COLO668 (cell line): ENCODE measurements around the gene STARD13.

Experiments
- DNase-seq: peaks from one replicate; lab custom pipeline; 2025; ENCODE audit not compliant: unreplicated experiment; lab: John Stamatoyannopoulos, UW

STARD13 gene

DNA sequence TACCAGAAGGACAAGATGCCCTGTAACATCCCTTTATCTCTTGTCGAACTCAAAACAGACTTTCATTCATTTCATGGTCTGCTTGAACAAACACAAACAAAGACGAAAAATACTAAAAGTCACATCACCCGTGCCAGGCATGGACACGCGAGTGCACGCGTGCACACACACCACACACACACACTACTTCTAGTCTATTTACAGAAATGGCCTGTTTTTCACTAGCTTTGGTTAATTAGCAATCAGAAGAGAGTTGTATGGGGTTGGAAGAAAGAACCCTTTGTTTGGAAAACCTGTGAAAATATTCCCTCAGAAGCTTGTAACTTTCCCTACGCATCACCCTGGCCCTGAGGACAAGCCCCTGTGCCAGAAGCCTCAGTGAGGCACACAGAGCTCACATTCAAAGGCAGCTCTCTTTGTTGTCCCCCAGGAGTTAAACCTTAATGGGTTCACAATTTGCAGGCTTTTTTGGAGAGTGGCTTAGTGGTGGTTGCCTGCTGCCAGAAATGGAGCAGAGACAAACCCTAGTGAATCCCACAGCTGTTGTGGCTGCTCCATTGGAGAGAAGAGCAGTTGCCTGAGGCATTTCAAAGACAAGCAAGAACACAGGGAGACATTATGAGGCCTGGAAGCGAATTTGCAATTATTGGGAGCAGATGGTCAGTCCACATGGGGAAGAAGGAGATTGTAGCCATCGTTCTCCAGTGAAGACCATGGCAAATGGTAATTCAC lies 55.9 kb downstream of the STARD13 start:
- DNase-seq = no peak

GRCh38 chr13:33228648-33229445 lies 56.7 kb downstream of the STARD13 start:
- DNase-seq = no peak

DNA sequence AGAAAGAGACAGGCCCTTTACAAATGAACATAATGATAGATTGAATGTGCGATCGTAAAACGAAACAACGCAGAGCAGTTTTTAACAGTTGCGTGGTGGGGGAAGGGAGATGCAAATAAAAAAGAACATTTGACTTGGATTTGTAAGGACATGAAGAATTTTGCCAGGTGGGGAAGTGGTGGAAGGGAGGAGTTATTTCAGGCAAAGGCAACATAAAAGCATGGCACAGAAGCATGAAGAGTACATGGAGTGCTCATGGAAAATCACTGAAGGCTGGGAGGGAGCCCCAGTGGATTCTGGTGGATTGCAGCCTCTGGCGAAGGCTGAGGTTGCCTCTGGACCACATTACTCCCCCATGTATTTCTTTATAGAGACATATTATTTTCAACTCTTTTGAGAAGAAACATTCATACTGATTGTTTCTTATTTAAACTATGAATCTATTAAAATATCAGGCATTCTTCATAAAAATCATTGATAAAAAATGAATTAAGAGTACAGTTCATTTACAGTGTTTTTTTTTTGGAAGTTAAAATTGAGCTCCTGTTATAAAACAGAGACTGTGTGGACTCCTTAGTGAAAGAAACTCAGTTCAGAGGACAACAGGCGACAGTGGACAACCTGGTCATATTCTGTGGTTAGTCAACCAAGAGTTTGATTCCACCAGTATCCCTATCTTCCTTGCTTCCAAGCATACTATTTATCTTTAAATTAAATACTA lies 57.5 kb downstream of the STARD13 start:
- no peak for DNase-seq

DNA sequence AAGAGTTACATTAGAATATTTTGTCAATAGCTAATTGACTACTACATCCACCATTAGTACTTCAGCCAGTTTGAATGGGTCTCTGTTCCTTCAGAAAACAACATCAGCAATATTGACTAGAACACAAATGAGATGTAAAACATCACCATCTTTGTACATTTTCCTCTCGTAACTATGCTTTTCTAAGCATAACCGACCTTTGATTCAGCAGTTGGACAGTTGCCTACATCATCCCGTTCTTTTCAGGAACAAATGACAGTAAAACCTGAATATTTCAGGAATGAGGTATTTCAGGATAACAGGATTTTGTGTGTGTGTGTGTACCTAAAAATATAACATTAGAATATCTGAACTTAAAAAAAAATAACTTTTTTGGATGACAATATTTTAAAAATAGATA lies 60.9 kb downstream of the STARD13 start:
- DNase-seq = no peak

DNA sequence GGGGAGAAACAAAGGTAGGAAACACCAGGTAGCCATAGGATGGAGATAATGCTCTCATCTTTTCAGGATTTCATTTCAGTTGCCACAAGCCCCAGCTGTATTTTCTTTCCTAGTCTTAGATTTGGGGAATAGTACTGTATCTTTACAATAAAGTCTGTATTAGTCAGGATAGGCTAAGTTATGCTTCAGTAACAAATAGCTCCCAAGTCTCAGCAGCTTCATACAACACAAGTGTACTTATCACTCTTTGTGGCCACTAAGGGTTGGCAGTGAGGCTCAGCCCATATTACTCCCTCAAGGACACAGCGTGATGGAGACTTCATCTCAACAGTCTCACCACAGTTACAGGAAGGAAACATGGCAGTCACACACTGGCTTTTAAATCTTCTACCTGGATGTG lies 61.4 kb downstream of the STARD13 start:
- DNase-seq = no peak

DNA sequence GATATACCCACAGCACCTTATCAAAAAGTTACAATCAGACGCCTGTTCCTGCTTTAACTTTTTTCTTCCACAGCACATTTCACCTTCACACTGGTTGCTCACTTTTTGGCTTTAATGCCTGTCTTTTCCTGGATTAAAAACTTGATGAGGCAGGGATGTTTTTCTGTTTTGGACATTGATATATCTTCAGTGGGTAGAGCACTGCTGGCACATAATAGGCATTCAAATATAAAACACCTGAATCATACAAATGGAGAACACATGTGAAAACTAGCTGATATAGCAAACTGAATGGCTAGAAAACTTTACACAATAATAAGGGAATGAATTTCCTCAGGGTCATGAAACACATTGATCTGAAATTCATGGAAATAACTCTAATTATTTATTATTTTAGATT lies 65.6 kb downstream of the STARD13 start:
- no peak for DNase-seq

DNA sequence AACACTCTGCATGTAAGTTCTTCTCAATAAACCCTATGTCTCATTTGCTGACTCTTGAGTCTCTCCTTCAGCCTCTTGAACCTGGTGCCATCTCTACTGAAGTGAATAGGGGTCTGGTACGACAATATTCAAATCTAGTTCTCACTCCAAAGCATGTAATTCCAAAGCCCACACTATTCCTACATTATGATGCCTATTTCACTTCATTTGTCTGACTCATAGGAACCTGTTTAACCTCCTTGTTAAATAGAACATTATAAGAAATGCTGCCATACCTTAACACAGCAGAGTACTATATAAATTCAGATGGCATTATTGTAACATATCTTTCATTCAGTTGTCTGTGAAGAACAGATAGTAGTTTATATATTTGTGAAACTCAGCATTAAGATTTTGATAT lies 67.1 kb downstream of the STARD13 start:
- no peak for DNase-seq

DNA sequence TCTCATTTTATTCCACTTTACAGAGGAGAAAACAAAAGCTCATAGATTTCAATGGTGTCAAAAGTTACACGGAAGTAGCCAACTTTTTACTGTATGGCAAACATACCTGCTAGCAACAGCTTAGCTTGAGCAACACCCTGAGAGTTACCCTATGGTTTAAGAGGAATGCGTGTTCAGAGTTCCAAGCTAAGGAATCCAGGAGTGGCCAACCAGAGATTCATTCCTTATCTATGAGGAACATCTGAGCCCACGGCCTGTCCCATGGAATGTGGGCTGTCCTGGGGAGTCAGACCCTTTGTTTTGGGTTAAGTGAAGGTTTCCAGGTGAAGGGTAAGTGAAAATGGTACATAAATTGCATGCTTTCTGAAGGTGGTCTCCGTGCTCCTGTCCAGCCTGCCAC lies 67.5 kb downstream of the STARD13 start:
- no peak for DNase-seq

- DNase-seq = no peak
Measured at GRCh38 chr13:33217256-33217655, 68.3 kb downstream of the STARD13 start.

GRCh38 chr13:33213797-33214196 lies 71.8 kb downstream of the STARD13 start:
- DNase-seq = no peak

DNA sequence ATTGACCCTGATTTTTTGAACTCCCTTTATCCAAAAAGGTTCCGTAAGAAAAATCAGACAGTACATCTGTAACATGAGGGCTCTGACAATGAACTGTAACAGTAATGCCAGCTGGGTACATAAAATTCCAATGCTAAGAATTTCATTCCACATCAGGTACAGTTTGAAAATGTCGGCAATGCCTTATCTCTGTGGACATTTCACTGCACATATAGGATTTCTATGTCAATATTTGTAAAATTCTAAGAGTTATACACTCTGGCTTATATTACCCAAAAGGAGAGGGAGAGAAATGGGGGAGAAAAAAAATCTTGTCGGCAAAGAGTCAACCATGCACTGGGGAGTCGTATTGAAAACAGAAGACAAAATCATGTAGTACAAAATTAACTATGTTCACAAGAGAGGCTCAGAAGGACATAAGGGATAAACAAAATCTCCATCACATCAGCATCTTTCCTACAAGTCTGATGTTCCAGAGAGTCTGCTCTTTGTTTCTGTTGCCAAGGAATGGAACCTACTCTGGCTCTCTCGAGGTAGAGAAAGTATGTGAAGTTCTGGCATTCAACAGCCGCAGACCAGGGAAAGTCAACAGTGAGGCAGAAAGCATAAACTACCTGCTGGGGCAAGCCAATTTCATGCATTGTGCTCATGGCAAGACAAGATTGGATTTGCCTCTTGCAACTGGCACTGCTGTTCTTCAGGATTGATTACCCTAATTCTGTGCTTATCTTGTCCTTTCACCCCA lies 72.4 kb downstream of the STARD13 start:
- no peak for DNase-seq

GRCh38 chr13:33212396-33212795 lies 73.2 kb downstream of the STARD13 start:
- no peak for DNase-seq

DNA sequence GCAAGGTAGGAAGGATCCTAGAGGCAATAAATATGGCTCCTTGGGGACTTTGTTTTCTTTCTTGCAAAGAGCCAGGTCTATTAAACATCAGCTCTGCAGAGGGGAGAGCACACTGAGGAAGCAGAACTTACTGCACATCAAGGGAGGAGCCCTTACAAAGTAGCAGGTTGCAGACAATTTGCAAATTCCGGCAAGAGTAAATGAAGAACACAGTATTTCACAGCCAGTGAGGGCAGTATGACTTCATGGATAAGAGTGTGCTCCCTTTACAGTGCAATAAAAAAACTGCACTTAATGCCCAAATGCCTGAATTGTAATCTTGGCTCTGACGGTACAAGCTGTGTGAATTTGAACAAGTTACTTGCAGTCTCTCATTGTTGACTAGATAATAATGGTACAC lies 75.5 kb downstream of the STARD13 start:
- no peak for DNase-seq

GRCh38 chr13:33208290-33209220 lies 77.0 kb downstream of the STARD13 start:
- no peak for DNase-seq

- DNase-seq = no peak
Measured at GRCh38 chr13:33207615-33207961, 78.0 kb downstream of the STARD13 start.

DNA sequence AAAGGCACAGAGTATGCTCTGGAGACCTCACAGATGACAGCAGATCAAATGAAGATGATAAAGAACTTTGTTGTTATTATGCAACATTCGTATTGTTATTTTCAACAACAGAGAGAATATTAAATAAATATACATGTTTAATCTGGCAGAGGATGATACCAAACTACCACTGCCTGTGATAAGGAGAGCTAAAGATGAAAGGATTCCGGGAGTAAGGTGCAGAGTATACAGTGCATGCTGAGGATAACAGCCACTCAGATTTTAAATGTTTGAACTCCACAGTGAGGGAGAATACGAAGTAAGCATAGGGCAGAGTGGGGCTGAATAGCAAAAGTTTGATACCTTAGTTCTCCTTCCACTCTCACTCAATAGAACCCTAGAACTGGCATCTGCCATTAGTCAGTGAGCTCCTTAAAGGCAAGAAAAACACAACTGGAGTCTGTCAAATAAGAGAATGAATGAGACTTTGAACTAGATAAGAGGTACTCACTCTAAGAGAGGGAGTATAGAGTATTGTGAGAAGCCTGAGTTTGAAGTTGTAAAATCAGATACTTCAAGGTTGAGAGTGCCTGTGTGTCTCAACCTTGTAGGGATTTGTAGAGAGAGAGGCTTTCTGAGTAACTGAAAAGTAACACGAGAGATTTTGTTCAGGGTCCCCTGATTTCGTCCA lies 78.5 kb downstream of the STARD13 start:
- DNase-seq = no peak

DNA sequence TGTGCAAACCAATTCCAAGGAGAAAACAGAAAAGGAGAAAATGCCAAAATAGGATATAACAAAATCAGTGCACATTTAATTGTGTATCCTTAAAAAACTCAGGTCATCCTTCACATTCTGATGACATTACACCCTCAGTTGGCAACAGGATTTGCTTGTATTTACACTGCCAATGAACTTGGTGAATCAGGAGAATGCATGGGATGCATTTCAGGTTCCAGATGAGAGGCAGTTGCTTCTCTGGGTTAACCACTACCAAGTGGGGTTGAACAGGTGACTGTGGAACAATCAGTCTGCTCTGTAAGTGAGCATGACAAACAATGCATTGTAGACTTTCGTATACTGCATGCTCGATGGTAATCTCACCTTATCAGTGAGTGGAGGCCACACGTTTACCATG lies 79.1 kb downstream of the STARD13 start:
- DNase-seq = no peak

DNA sequence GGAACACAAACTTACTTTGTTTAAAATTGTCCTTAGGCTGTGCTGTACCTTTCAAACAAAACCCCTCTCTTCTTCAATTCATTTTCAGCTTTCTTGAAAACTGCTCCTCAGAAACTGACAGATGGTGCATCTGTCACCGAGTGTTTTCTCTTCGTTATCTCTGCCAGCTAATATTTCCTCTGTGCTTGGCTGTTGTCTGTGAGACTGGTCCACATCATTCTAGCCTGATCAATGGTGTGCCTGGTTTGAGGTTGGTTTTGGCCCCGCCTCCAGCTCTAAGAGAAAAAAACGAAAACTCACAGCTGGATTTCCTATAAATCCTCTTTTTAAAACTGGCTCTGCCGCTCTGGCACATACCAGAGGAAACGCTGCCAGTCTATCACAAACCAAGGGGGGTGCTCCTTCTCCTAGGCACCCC lies 79.7 kb downstream of the STARD13 start:
- no peak for DNase-seq

GRCh38 chr13:33205224-33205623 lies 80.3 kb downstream of the STARD13 start:
- DNase-seq = no peak
